Testis (tissue), 3 donors: ENCODE data around the gene ZDHHC17. TPM values are rescaled to one million over a fixed set of nuclear protein-coding genes. Genes with fewer than 3 reads are reported as not detected.

Experiments
- DNase-seq: peaks from one replicate; pipeline ENCODE4 v3.0.0-alpha.2; 2019
- H3K27ac ChIP-seq, 2 donors: fragments of 200-600 bp; sonication (generic); one replicate each; pipeline ENCODE4 v1.5.1; 2019
- H3K27me3 ChIP-seq: fragments of 200-600 bp; sonication (generic); one replicate; pipeline ENCODE4 v1.5.1; 2019
- H3K36me3 ChIP-seq: fragments of 200-600 bp; sonication (generic); one replicate; pipeline ENCODE4 v1.5.1; 2017; ENCODE audit warnings: low read depth; ENCODE audit errors: missing control alignments
- H3K4me1 ChIP-seq: fragments of 200-600 bp; sonication (generic); one replicate; pipeline ENCODE4 v1.5.1; 2019
- H3K4me3 ChIP-seq, 2 donors: fragments of 200-600 bp; sonication (generic); one replicate each; pipeline ENCODE4 v1.5.1; 2017 to 2019
- H3K9me3 ChIP-seq: fragments of 200-600 bp; sonication (generic); one replicate; pipeline ENCODE4 v1.5.1; 2017
- POLR2A ChIP-seq: fragments of 450-650 bp; IDR thresholded peaks from one replicate; pipeline ENCODE4 v1.6.1; 2017; ENCODE audit warnings: antibody characterized with exemption, mild to moderate bottlenecking, moderate library complexity
- WGBS, 2 donors: methylation state at CpG; one replicate each; pipeline ENCODE4 v1.1.5; 2018; 5-methylcytosine and 5-hydroxymethylcytosine counted together
- intact Hi-C: fragments of 100-400 bp; cut with DNase I; formaldehyde crosslinking; loops from one replicate; pipeline ENCODE4 v1.15.1; 2023; ENCODE audit warnings: low total_unique reads
- polyA plus RNA-seq: library from polyadenylated mRNA; stranded (reverse); fragments of 350-450 nt; fragmentation: Illumina TruSeq; extraction: RNeasy Lipid Tissue Mini Kit (QIAGEN cat#74804); gene quantifications from one replicate; pipeline ENCODE4 v1.2.3, GENCODE V29; 2014; ENCODE audit warnings: low read depth, low replicate concordance; ENCODE audit not compliant: insufficient read depth
- total RNA-seq, 2 donors: library from RNA; depleted of rRNA; stranded (reverse); fragments of >200 nt; gene quantifications; one replicate each; pipeline ENCODE4 v1.2.3, GENCODE V29; 2016
- TF ChIP-seq, protein P1 (sequence below), 3 experiments: fragments of 450-650 bp in 2 of 3; fragments of 200-600 bp in 1 of 3; sonication (generic) in 1 of 3; IDR thresholded peaks; one replicate each; pipeline ENCODE4 v1.5.1; 2016 to 2019; ENCODE audit warnings: antibody characterized with exemption in 3 of 3, mild to moderate bottlenecking in 2 of 3, moderate library complexity in 1 of 3

The ZDHHC17 gene
- total and polyA plus RNA-seq, 3 donors from 2014 or later: 32.3 to 65.4 (median 59.3) TPM

DNA sequence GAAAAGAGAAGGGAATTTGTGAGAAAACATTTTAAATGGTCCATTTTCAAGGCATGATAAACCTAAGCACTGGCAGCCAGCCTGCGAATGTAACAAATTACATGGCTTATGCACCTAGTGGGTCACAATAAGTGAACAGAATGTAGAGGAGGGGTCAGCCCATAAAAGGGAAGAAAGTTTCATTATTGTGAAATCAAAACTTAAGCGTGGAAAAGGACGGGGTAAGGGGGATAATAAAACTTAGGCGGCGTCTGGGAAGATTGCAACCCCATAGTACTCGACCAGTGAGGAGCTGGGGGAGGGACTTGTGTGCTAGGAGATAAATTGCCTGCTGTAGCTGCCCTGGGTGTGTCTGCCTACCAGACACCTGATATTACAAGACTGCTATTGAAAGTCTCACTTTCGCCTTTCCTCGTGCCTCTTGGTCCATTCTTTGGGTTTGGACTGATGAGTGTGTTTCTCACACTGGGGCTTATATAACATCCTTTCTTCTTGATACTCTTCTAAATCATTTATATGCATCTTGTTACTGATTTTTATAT, 40.6 kb downstream of the ZDHHC17 start:
- intact Hi-C loops: no loop called here
- 92 to 93% methylated on average over 8 of the region's 8 CpGs for WGBS, 2 donors
- no peaks in the 10 kb centered on the region for H3K4me1 ChIP-seq
- H3K27me3 ChIP-seq: no peaks in the 10 kb centered on the region
- H3K27ac ChIP-seq: no peak overlapping the region
- H3K9me3 ChIP-seq: no peaks in the 10 kb centered on the region
- TF ChIP-seq POLR2A: no peak
- TF ChIP-seq, protein P1, sequence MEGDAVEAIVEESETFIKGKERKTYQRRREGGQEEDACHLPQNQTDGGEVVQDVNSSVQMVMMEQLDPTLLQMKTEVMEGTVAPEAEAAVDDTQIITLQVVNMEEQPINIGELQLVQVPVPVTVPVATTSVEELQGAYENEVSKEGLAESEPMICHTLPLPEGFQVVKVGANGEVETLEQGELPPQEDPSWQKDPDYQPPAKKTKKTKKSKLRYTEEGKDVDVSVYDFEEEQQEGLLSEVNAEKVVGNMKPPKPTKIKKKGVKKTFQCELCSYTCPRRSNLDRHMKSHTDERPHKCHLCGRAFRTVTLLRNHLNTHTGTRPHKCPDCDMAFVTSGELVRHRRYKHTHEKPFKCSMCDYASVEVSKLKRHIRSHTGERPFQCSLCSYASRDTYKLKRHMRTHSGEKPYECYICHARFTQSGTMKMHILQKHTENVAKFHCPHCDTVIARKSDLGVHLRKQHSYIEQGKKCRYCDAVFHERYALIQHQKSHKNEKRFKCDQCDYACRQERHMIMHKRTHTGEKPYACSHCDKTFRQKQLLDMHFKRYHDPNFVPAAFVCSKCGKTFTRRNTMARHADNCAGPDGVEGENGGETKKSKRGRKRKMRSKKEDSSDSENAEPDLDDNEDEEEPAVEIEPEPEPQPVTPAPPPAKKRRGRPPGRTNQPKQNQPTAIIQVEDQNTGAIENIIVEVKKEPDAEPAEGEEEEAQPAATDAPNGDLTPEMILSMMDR (IDR thresholded peaks at IDR 0.05): no peak
- no peaks in the 10 kb centered on the region for H3K36me3 ChIP-seq
- DNase-seq: no peak
- no peak overlapping the region for H3K4me3 ChIP-seq

DNA sequence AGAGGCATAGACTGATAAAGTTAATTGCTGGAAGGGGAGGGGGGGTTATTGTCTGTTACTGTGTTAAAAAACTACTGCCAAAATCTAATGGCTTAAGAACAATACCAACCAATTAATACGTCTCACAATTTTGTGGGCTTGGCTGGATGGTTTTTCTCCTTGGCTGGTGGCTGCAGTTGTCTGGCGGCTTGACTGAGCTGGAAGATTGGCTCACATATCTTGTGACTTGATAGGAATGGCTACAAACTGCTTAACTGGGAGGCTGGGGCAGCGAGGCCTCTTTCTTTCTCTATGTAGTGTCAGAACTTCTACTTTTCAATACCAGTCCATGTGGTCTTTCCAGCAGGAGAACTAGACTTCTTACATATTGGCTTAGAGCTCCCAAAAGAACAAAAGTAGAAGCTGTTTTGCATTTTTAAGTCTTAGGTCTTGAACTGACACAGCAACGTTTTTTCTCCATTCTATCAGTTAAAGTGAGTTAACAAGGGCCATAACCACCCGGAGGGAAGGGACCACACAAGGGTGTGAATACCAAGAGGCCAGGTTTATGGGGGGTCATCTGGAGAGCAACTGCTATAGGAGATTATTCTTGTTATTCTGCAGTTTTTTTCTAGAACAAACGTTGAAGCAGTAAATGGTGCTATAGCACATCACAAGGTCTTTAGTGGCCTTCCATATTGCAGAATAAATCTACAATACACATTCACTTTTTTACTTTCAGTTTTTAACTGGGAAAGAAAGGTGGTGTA, 46.9 kb downstream of the ZDHHC17 start:
- no peak overlapping the region for H3K4me3 ChIP-seq
- H3K27ac ChIP-seq: no peak overlapping the region
- H3K27me3 ChIP-seq: no peaks in the 10 kb centered on the region
- DNase-seq: peak; percentile 57
- H3K9me3 ChIP-seq: no peaks in the 10 kb centered on the region
- 50 to 64% methylated on average over 6 of the region's 6 CpGs for WGBS, 2 donors
- H3K36me3 ChIP-seq: no peaks in the 10 kb centered on the region
- intact Hi-C loops: no loop called here
- TF ChIP-seq POLR2A: no peak
- TF ChIP-seq, protein P1 (IDR thresholded peaks at IDR 0.05): no peak
- no peaks in the 10 kb centered on the region for H3K4me1 ChIP-seq

GRCh38 chr12:76811976-76812375, 48.1 kb downstream of the ZDHHC17 start:
- no peak overlapping the region for H3K4me3 ChIP-seq
- intact Hi-C loops: no loop called here
- H3K9me3 ChIP-seq: no peaks in the 10 kb centered on the region
- TF ChIP-seq, protein P1 (IDR thresholded peaks at IDR 0.05): no peak
- TF ChIP-seq POLR2A: no peak
- H3K36me3 ChIP-seq: no peaks in the 10 kb centered on the region
- H3K27ac ChIP-seq: no peak overlapping the region
- no peaks in the 10 kb centered on the region for H3K4me1 ChIP-seq
- H3K27me3 ChIP-seq: no peaks in the 10 kb centered on the region
- WGBS, 2 donors: 71 to 79% methylated on average over 1 of the region's 1 CpG
- no peak for DNase-seq

DNA sequence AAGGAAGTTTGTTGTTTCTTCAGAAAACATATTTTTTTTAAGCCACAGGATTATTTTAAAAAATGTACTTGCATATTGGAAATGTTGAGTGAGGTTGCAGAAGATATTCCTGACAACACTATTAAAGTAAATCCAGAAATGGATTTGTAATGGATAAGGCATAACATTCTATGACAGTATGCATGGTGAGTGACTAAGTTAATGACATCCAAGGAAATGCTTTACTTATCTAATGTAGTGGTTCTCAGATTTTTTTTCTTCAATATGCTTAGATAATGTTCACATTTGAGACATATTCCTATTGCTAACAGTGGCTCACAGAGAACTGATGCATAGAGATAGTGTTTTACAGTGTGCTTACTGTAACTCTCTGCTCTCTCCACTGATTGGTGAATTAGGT, 49.4 kb downstream of the ZDHHC17 start:
- Histone ChIP-seq H3K9me3 (no peaks in the 10 kb centered on the region), H3K27me3 (no peaks in the 10 kb centered on the region), H3K36me3 (no peaks in the 10 kb centered on the region), H3K4me1 (no peaks in the 10 kb centered on the region), H3K4me3 (no peak overlapping the region), H3K27ac (no peak overlapping the region)
- intact Hi-C loops: no loop called here
- no peak for DNase-seq
- TF ChIP-seq, protein P1 (IDR thresholded peaks at IDR 0.05): no peak
- no peak for TF ChIP-seq POLR2A

DNA sequence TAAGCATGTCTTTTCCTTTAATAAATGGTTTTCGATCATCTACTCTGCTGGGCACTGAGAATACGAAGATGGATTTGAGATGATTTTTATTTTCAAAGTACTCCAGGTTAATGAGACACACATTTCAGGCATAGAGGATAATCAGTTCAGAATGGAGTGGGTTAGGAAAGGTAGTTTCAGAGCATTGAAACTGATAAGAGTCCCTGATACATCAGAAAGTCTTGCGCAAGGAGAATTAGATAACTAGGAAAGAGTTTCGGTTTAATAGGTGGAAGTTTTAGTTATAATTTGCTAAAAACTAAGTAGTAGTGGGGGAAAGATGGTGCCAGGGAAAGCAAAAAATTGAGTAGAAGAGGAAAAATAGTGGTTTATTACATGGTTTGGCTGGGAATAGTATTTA, 50.1 kb downstream of the ZDHHC17 start:
- Histone ChIP-seq H3K4me1 (no peaks in the 10 kb centered on the region), H3K27me3 (no peaks in the 10 kb centered on the region), H3K9me3 (no peaks in the 10 kb centered on the region), H3K27ac (no peak overlapping the region), H3K36me3 (no peaks in the 10 kb centered on the region), H3K4me3 (no peak overlapping the region)
- intact Hi-C loops: no loop called here
- whole genome bisulfite sequencing, 2 donors: 88 to 98% methylated on average over 4 of the region's 4 CpGs
- TF ChIP-seq, protein P1 (IDR thresholded peaks at IDR 0.05): no peak
- TF ChIP-seq POLR2A: no peak
- DNase-seq: no peak
